Transverse colon (tissue), 4 donors: ENCODE data around the gene LRIT3. TPM values are rescaled to one million over a fixed set of nuclear protein-coding genes. Genes with fewer than 3 reads are reported as not detected.

Experiments used
- DNase-seq: peaks from one replicate; pipeline ENCODE4 v3.0.0-alpha.2; 2019
- H3K27ac ChIP-seq, 4 donors: fragments of 200-600 bp; sonication (generic); 2 replicates each; pipeline ENCODE4 v1.5.1; 2016 to 2018; ENCODE audit warnings: inconsistent platforms in 4 of 4
- H3K27me3 ChIP-seq: fragments of 200-600 bp; sonication (generic); 2 replicates; pipeline ENCODE4 v1.5.1; 2017; ENCODE audit warnings: inconsistent platforms
- H3K36me3 ChIP-seq, 4 donors: fragments of 200-600 bp; sonication (generic); 2 replicates each; pipeline ENCODE4 v1.5.1; 2017 to 2019; ENCODE audit warnings: inconsistent platforms in 4 of 4
- H3K4me1 ChIP-seq, 4 donors: fragments of 200-600 bp; sonication (generic); 2 replicates each; pipeline ENCODE4 v1.5.1; 2017 to 2020; ENCODE audit warnings: inconsistent platforms in 4 of 4
- H3K4me3 ChIP-seq, 4 donors: fragments of 200-600 bp; sonication (generic); 1 replicate in 1 of 4; 2 replicates in 3 of 4; pipeline versions ENCODE4 v1.5.1 to v1.6.1; 2017 to 2019; ENCODE audit warnings: inconsistent platforms in 4 of 4
- H3K9me3 ChIP-seq, 2 donors: fragments of 200-600 bp; sonication (generic); 2 replicates each; pipeline ENCODE4 v1.5.1; 2017 to 2019; ENCODE audit warnings: inconsistent platforms in 2 of 2
- EP300 ChIP-seq: sonication (generic); formaldehyde crosslinking; IDR thresholded peaks from one replicate; pipeline ENCODE4 v1.6.1; 2017; ENCODE audit warnings: antibody characterized with exemption, low read depth
- POLR2A ChIP-seq: fragments of 450-650 bp; IDR thresholded peaks from one replicate; pipeline ENCODE4 v1.6.1; 2016; ENCODE audit warnings: antibody characterized with exemption, mild to moderate bottlenecking, moderate library complexity
- POLR2AphosphoS5 ChIP-seq, 3 donors: sonication (generic); formaldehyde crosslinking; IDR thresholded peaks; one replicate each; pipeline ENCODE4 v1.6.1; 2016; ENCODE audit warnings: antibody characterized with exemption in 3 of 3
- WGBS, 2 donors: methylation state at CpG; one replicate each; pipeline ENCODE4 v1.1.5; 2018; ENCODE audit warnings: low coverage in 1 of 2; 5-methylcytosine and 5-hydroxymethylcytosine counted together
- in situ Hi-C, 4 donors: fragments of 200-750 bp; cut with MboI; loops; one replicate each; pipeline versions ENCODE4 v1.15.0 to v1.15.1; 2017; ENCODE audit warnings: low sequenced_read_pairs in 3 of 4, low pct_ligation_motif_present in 1 of 4, low pct_unique_long_range_greater_than_20kb in 1 of 4
- intact Hi-C: fragments of 100-400 bp; cut with DNase I; formaldehyde crosslinking; loops from one replicate; pipeline ENCODE4 v1.15.1; 2023; ENCODE audit warnings: low total_unique reads
- total RNA-seq, 4 donors: library from RNA; depleted of rRNA; stranded (reverse); fragments of >200 nt; gene quantifications; one replicate each; pipeline ENCODE4 v1.1.0, GENCODE V29; 2016
- TF ChIP-seq, protein P1 (sequence below), 5 experiments: fragments of 200-600 bp in 3 of 5; fragments of 450-650 bp in 2 of 5; sonication (generic) in 3 of 5; IDR thresholded peaks; 1 replicate in 2 of 5; 2 replicates in 3 of 5; pipeline ENCODE4 v1.5.1; 2016 to 2017; ENCODE audit warnings: antibody characterized with exemption in 5 of 5, inconsistent platforms in 3 of 5, mild to moderate bottlenecking in 2 of 5, moderate library complexity in 1 of 5

The LRIT3 gene
- total RNA-seq, 4 donors from 2014 or later = 0.14 to 0.16 TPM; not detected in 2

DNA sequence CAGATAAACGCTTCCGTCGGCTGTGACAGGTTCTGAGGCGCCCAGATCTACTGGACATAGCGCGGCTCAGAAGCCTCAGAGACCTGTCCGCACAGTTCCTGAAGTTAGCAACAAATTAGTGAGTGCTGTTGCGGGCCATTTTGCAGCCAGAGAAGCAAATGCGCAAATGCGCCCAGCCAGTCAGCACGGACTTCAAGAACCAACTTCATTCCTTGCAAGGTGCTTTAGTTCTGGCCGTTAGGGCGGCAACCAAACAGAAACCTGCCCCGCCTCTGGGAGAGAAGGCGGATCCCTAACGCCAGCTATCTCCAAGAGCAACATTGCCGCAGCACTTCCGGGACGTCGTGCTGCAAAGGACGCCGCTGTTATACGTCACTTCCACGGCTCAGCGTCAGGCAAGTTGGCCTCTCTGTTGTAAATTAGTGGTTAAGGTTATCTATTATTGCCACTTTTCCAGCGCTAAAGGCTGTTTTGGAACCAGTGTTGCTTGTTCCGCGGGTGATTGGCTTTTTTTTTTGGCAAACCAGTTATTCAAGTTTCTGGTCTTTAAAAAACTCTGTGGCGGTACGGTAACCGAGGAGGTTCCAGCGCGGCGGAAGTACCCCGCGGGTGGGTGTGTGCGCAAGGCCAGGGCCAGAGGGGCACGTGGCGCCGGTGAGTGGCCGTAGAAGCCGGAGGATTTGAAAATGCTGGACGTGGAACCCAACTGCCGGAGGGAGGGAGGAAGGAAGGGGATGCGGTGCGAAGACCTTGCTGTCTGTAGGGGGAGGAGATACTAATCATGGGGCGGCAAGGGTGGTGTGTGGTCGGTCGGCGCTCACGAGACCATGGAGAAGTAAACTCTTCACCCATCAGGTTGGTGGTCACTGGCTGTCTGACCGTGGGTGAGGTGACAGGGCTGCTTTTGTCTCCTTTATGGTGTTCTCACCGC, 32.5 kb upstream of the LRIT3 start, which contains the start of gene GAR1:
Gene GAR1, plus strand, starts transcription at position 612 of the 931 bp plus-strand sequence. CDS start 403 bp downstream, outside the sequence.
- H3K27me3 ChIP-seq = no peaks in the 10 kb centered on the region
- no peaks in the 10 kb centered on the region for H3K36me3 ChIP-seq
- in situ Hi-C loops = loop anchor here (10.0 to 25.0 kb wide), 6 partner anchors 91 to 1178 kb away; partner anchors contain the start of genes CASP6 (in 2 of the 4) and MCUB (in 1 of the 4)
- peak within 1 kb of the TSS; percentile 78 to 91 (median 86) for H3K27ac ChIP-seq
- H3K4me3 ChIP-seq = peak within 1 kb of the TSS; percentile 40 to 77 (median 66)
- DNase-seq = peak; percentile 95
- intact Hi-C loops = loop anchor here (10.0 kb wide), 2 partner anchors 111 to 391 kb away; partner anchors contain the start of gene CASP6
- H3K9me3 ChIP-seq = no peaks in the 10 kb centered on the region
- TF ChIP-seq EP300 = peak; percentile 26
- TF ChIP-seq POLR2AphosphoS5 (IDR thresholded peaks at IDR 0.05) = peak; percentile 71 to 93 (median 91)
- TF ChIP-seq, protein P1, sequence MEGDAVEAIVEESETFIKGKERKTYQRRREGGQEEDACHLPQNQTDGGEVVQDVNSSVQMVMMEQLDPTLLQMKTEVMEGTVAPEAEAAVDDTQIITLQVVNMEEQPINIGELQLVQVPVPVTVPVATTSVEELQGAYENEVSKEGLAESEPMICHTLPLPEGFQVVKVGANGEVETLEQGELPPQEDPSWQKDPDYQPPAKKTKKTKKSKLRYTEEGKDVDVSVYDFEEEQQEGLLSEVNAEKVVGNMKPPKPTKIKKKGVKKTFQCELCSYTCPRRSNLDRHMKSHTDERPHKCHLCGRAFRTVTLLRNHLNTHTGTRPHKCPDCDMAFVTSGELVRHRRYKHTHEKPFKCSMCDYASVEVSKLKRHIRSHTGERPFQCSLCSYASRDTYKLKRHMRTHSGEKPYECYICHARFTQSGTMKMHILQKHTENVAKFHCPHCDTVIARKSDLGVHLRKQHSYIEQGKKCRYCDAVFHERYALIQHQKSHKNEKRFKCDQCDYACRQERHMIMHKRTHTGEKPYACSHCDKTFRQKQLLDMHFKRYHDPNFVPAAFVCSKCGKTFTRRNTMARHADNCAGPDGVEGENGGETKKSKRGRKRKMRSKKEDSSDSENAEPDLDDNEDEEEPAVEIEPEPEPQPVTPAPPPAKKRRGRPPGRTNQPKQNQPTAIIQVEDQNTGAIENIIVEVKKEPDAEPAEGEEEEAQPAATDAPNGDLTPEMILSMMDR (IDR thresholded peaks at IDR 0.05) = no peak
- peak; percentile 87 for TF ChIP-seq POLR2A
- peaks cover 9 to 30% (median 21%) of the 10 kb centered on the region in 4 donors for H3K4me1 ChIP-seq
- WGBS, 2 donors = 0% methylated on average over 6 to 53 of the region's 53 CpGs

DNA sequence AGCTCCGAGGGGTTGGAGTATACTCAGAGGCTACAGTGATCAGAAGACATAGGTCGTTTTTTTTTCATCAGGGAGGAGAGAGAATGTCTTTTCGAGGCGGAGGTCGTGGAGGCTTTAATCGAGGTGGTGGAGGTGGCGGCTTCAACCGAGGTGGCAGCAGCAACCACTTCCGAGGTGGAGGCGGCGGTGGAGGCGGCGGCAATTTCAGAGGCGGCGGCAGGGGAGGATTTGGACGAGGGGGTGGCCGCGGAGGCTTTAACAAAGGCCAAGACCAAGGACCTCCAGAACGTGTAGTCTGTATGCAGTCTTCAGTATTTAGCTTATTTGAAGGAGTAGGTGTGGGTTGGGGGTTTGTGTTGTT, 31.8 kb upstream of the LRIT3 start:
- intact Hi-C loops = loop anchor here (10.0 kb wide), 2 partner anchors 111 to 391 kb away; partner anchors contain the start of gene CASP6
- Histone ChIP-seq H3K4me1 (peaks cover 9 to 30% (median 21%) of the 10 kb centered on the region in 4 donors), H3K27ac (peak overlapping the region; percentile 78 to 91 (median 86)), H3K4me3 (peak overlapping the region; percentile 40 to 77 (median 66)), H3K27me3 (no peaks in the 10 kb centered on the region), H3K36me3 (no peaks in the 10 kb centered on the region), H3K9me3 (no peaks in the 10 kb centered on the region)
- TF ChIP-seq EP300 = no peak
- TF ChIP-seq POLR2AphosphoS5 (IDR thresholded peaks at IDR 0.05) = no peak
- no peak for TF ChIP-seq POLR2A
- TF ChIP-seq, protein P1 (IDR thresholded peaks at IDR 0.05) = no peak
- DNase-seq = peak; percentile 26
- WGBS, 2 donors = 1 to 2% methylated on average over 12 to 19 of the region's 19 CpGs
- in situ Hi-C loops = loop anchor here (10.0 to 25.0 kb wide), 6 partner anchors 91 to 1179 kb away; partner anchors contain the start of genes CASP6 (in 2 of the 4) and MCUB (in 1 of the 4)

DNA sequence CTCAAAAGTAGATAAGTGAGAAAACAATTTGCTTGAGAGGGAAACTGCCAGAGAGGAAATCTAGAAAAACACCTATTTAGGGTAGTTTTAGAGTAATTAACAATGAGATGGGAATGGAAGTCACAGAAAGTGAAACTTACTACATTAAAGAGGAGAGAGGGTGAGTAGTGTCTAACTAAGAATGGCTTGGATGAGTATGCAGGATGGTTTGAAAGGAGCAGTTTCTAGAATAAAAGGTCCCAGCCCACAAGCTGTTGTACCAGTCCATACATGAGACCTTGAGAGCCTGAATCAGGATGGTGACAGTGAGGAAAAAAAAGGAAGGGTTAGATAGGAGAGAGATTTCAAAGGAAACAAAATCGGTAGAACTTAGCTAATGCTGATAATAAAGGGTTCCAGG, 31.0 kb upstream of the LRIT3 start:
- no peak for DNase-seq
- Histone ChIP-seq H3K27me3 (no peaks in the 10 kb centered on the region), H3K27ac (no peak overlapping the region), H3K4me3 (peak overlapping the region in 1 of 4 donors; percentile 77), H3K9me3 (no peaks in the 10 kb centered on the region), H3K36me3 (peaks cover 0 to 1% (median 0%) of the 10 kb centered on the region in 4 donors), H3K4me1 (peaks cover 9 to 30% (median 21%) of the 10 kb centered on the region in 4 donors)
- no peak for TF ChIP-seq EP300
- TF ChIP-seq POLR2AphosphoS5 (IDR thresholded peaks at IDR 0.05) = no peak
- TF ChIP-seq, protein P1 (IDR thresholded peaks at IDR 0.05) = no peak
- no peak for TF ChIP-seq POLR2A
- intact Hi-C loops (loop anchor here (10.0 kb wide), 2 partner anchors 112 to 392 kb away; partner anchors contain the start of gene CASP6), in situ Hi-C loops (loop anchor here (10.0 to 25.0 kb wide), 6 partner anchors 92 to 1180 kb away; partner anchors contain the start of genes CASP6 (in 2 of the 4) and MCUB (in 1 of the 4))
- 62 to 71% methylated on average over 1 of the region's 1 CpG for WGBS, 2 donors
